Upper lobe of left lung (tissue), 4 donors: ENCODE data around the gene SLC38A9.

ENCODE experiments used
- CTCF ChIP-seq, 6 experiments: fragments of 450-650 bp in 4 of 6; fragments of 200-600 bp in 2 of 6; sonication (generic) in 2 of 6; IDR thresholded peaks; one replicate each; pipeline ENCODE4 v1.5.1; 2016 to 2019; ENCODE audit warnings: antibody characterized with exemption in 6 of 6
- POLR2AphosphoS5 ChIP-seq, 2 donors: sonication (generic); formaldehyde crosslinking; IDR thresholded peaks; one replicate each; pipeline ENCODE4 v1.5.1; 2017; ENCODE audit warnings: antibody characterized with exemption in 2 of 2

DNA sequence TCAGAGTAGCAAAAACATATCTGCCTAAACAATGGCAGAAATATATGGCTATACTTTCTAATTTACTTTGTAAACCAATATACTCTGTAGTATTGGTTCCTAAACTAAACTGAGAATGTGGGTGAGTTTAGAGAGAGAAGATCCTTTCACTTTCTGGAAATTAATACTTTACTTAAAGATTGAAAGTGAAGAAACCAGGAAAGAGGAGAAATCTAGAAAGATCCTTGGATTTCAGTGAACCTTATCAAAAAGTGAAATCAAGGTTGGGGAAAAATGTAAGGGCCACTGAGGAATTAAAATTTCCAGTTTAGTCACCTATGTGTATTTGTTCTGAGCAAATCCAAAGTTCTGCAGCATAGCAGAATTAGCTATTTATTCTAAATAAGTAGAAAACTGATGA is 5.9 kb downstream of the SLC38A9 start:
- TF ChIP-seq CTCF (IDR thresholded peaks at IDR 0.05) (no peak), POLR2AphosphoS5 (IDR thresholded peaks at IDR 0.05) (no peak)
